Type B pancreatic cell (in vitro differentiated cells): ENCODE data around the gene MPDZ. TPM values are rescaled to one million over a fixed set of nuclear protein-coding genes. Genes with fewer than 3 reads are reported as not detected.

Source experiments
- DNase-seq: peaks from one replicate; pipeline ENCODE4 v3.0.0; 2021; ENCODE audit warnings: mixed read lengths; ENCODE audit not compliant: unreplicated experiment; ENCODE audit errors: extremely low spot score
- H3K27ac Mint-ChIP-seq: 2 replicates; pipeline ENCODE4 v1.8.0; 2021; ENCODE audit warnings: mild to moderate bottlenecking, mixed read lengths
- H3K27me3 Mint-ChIP-seq: 2 replicates; pipeline ENCODE4 v1.8.0; 2021; ENCODE audit warnings: mixed read lengths
- H3K36me3 Mint-ChIP-seq: 2 replicates; pipeline ENCODE4 v1.8.0; 2021; ENCODE audit warnings: mixed read lengths
- H3K4me1 Mint-ChIP-seq: one replicate; pipeline ENCODE4 v1.8.0; 2021; ENCODE audit warnings: mixed read lengths; ENCODE audit not compliant: unreplicated experiment
- H3K4me3 Mint-ChIP-seq: 2 replicates; pipeline ENCODE4 v1.8.0; 2021; ENCODE audit warnings: mild to moderate bottlenecking, mixed read lengths
- H3K9me3 Mint-ChIP-seq: 2 replicates; pipeline ENCODE4 v1.8.0; 2021; ENCODE audit warnings: mixed read lengths
- CTCF ChIP-seq: fragments of 200-600 bp; sonication (generic); conservative IDR thresholded peaks from 2 replicates; pipeline ENCODE4 v1.5.0; 2021; ENCODE audit warnings: antibody characterized with exemption, mild to moderate bottlenecking
- total RNA-seq: library from RNA; stranded (reverse); gene quantifications from 2 replicates; pipeline ENCODE4 v1.2.1, GENCODE V29; 2021; ENCODE audit warnings: low replicate concordance

Gene MPDZ
- total RNA-seq, 1 donor from 2014 or later: 53.0 TPM

DNA sequence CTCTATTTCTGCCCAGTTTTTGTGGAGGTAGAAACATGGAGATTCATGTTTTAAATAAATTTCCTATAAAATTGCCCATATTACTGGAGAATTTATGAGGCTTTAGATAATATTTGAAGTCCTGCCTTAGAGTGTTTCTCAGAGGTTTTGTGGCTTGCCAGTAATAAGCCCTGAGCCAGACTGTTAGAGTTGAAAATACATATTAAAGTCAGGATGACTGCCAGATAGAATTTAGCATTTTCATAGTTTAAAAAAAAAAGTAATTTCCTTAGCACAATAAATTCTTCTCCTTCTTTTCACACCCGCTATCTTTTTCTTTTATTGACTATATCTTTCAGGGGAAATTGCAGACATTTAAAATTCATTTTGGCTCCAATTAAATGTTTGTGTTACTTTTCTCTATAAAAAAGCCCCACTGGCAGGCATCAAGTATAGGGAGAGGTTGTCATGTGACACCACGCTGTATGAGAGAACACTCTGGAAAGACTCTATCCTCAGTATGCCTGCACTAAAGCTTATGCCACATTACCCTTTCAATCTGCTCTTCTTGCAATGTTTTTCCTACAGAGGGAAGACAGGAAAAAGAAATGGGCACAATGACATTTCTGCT, 135.2 kb downstream of the MPDZ start:
- no peaks in the 10 kb centered on the region for H3K27me3 Mint-ChIP-seq
- peaks cover 29% of the 10 kb centered on the region for H3K4me1 Mint-ChIP-seq
- no peak overlapping the region for H3K4me3 Mint-ChIP-seq
- no peak for TF ChIP-seq CTCF
- no peak for DNase-seq
- H3K9me3 Mint-ChIP-seq: no peaks in the 10 kb centered on the region
- H3K36me3 Mint-ChIP-seq: peaks cover 8% of the 10 kb centered on the region
- H3K27ac Mint-ChIP-seq: no peak overlapping the region

DNA sequence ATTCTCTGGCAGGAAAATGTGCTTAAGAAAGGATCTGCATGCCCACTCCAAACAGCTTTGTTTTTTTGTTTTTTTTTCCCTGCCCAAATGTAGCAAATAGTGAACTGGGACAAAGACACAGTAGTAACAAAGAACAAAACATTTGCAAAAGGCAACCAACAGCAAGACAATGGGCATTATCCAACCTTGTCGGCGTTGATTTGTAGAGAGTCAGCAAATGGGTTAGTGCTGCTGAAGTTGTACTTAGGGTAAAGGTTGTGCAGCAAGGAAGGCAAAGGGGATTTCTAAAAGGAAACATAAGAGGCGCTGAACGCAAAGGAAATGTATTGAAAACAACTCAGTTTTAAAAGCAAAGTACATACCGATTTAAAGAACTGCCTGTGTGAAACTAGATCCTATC, 136.2 kb downstream of the MPDZ start:
- no peak overlapping the region for H3K27ac Mint-ChIP-seq
- no peak for DNase-seq
- H3K36me3 Mint-ChIP-seq: peaks cover 7% of the 10 kb centered on the region
- H3K4me1 Mint-ChIP-seq: peaks cover 29% of the 10 kb centered on the region
- H3K9me3 Mint-ChIP-seq: no peaks in the 10 kb centered on the region
- H3K27me3 Mint-ChIP-seq: no peaks in the 10 kb centered on the region
- H3K4me3 Mint-ChIP-seq: no peak overlapping the region
- no peak for TF ChIP-seq CTCF

DNA sequence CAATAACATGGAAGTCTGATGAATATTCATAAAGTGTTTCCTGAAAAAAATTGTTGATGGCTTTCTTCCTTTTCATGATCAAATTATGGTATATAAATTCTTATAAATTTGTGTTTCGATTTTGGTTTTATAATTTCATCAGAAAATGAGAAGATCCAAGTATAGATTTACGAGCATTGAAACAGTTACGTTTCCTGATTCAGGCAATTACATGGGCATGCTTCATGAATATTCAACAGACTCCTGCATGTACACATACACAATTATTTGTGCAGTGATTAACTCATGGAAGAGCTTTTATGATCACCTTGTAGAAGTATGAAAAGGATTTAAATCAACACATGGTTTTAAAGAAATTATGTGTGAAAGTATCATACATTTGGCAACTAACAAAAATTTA, 136.7 kb downstream of the MPDZ start:
- no peaks in the 10 kb centered on the region for H3K27me3 Mint-ChIP-seq
- H3K36me3 Mint-ChIP-seq: peaks cover 13% of the 10 kb centered on the region
- no peak overlapping the region for H3K4me3 Mint-ChIP-seq
- no peaks in the 10 kb centered on the region for H3K9me3 Mint-ChIP-seq
- TF ChIP-seq CTCF: no peak
- peaks cover 29% of the 10 kb centered on the region for H3K4me1 Mint-ChIP-seq
- no peak overlapping the region for H3K27ac Mint-ChIP-seq
- no peak for DNase-seq

DNA sequence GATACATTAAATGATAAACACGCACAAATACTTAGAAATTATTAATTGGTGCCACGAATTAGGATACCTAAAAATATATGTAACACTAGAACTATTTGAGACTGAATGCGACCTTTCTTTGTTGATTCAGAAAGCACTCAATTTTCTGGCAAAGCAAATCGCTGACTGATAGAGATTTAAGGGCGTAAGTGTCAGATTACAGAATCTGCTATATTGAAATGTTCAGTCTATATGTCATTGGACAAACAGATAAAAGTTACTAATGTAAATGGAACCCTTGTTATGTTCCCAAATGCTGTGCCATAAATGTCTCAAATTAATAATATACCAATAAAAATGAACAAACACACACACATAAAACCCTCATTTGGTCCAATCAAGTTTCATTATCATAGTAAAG, 137.9 kb downstream of the MPDZ start:
- no peak overlapping the region for H3K4me3 Mint-ChIP-seq
- no peak for DNase-seq
- peaks cover 29% of the 10 kb centered on the region for H3K4me1 Mint-ChIP-seq
- peaks cover 12% of the 10 kb centered on the region for H3K36me3 Mint-ChIP-seq
- H3K27me3 Mint-ChIP-seq: no peaks in the 10 kb centered on the region
- H3K27ac Mint-ChIP-seq: no peak overlapping the region
- no peak for TF ChIP-seq CTCF
- H3K9me3 Mint-ChIP-seq: no peaks in the 10 kb centered on the region

- TF ChIP-seq CTCF: no peak
- H3K4me1 Mint-ChIP-seq: peaks cover 29% of the 10 kb centered on the region
- peaks cover 15% of the 10 kb centered on the region for H3K36me3 Mint-ChIP-seq
- no peaks in the 10 kb centered on the region for H3K27me3 Mint-ChIP-seq
- peak overlapping the region; percentile 24 for H3K27ac Mint-ChIP-seq
- no peak for DNase-seq
- H3K4me3 Mint-ChIP-seq: no peak overlapping the region
- H3K9me3 Mint-ChIP-seq: no peaks in the 10 kb centered on the region
Measured at GRCh38 chr9:13140843-13141592, 138.5 kb downstream of the MPDZ start.
